WTC11 (cell line): ENCODE measurements around the gene CUL4A. TPM values are rescaled to one million over a fixed set of nuclear protein-coding genes. Genes with fewer than 3 reads are reported as not detected.

ENCODE experiments used
- ATAC-seq: fragments of 200-7000 bp; cut with Tn5 transposase; 2 replicates; pipeline ENCODE4 v1.10.0; 2021; ENCODE audit warnings: mild to moderate bottlenecking, moderate library complexity
- CTCF ChIA-PET: fragments of 300-600 bp; sonication (Branson Sonifier 250); formaldehyde crosslinking; loops from one replicate; lab custom pipeline; 2021; ENCODE audit warnings: antibody characterized with exemption; lab: Charles Lee
- POLR2A ChIA-PET: fragments of 350-600 bp; sonication (Branson Sonifier 250); formaldehyde crosslinking; loops from one replicate; lab custom pipeline; 2021; ENCODE audit warnings: antibody characterized with exemption; lab: Charles Lee
- DNase-seq: peaks from one replicate; pipeline ENCODE4 v3.0.0; 2021; ENCODE audit warnings: low spot score
- H3K27ac Mint-ChIP-seq: 2 replicates; pipeline ENCODE4 v1.8.0; 2021; ENCODE audit warnings: mixed read lengths
- H3K27me3 Mint-ChIP-seq: 2 replicates; pipeline ENCODE4 v1.8.0; 2021; ENCODE audit warnings: low read depth, mild to moderate bottlenecking, moderate library complexity, mixed read lengths
- H3K36me3 Mint-ChIP-seq: 2 replicates; pipeline ENCODE4 v1.8.0; 2021; ENCODE audit warnings: mixed read lengths
- H3K4me1 Mint-ChIP-seq: 2 replicates; pipeline ENCODE4 v1.8.0; 2022; ENCODE audit warnings: mixed read lengths
- H3K4me3 Mint-ChIP-seq: 2 replicates; pipeline ENCODE4 v1.8.0; 2021; ENCODE audit warnings: mild to moderate bottlenecking, moderate library complexity, mixed read lengths
- H3K9me3 Mint-ChIP-seq: 2 replicates; pipeline ENCODE4 v1.8.0; 2021; ENCODE audit warnings: mixed read lengths
- ATF3 ChIP-seq: sonication (generic); formaldehyde crosslinking; conservative IDR thresholded peaks from 2 replicates; pipeline ENCODE4 v1.8.1; 2022; ENCODE audit warnings: mild to moderate bottlenecking, missing genetic modification reagents
- CBFB ChIP-seq: sonication (generic); formaldehyde crosslinking; IDR thresholded peaks from 2 replicates; pipeline ENCODE4 v1.8.1; 2022; ENCODE audit warnings: mild to moderate bottlenecking, low read depth, missing genetic modification reagents
- EMX1 ChIP-seq: fragments of 250-450 bp; sonication (Bioruptor Pico); IDR thresholded peaks from 2 replicates; pipeline ENCODE4 v1.8.0; 2021; ENCODE audit warnings: mild to moderate bottlenecking
- ESRRA ChIP-seq: sonication (generic); formaldehyde crosslinking; IDR thresholded peaks from 2 replicates; pipeline ENCODE4 v1.8.1; 2022; ENCODE audit warnings: mild to moderate bottlenecking, missing genetic modification reagents, borderline replicate concordance
- FOXP4 ChIP-seq: sonication (generic); formaldehyde crosslinking; IDR thresholded peaks from 2 replicates; pipeline ENCODE4 v1.8.0; 2022; ENCODE audit warnings: mild to moderate bottlenecking, missing genetic modification reagents
- GRHL2 ChIP-seq: fragments of 250-450 bp; sonication (Bioruptor Pico); IDR thresholded peaks from 2 replicates; pipeline ENCODE4 v1.8.0; 2022; ENCODE audit warnings: mild to moderate bottlenecking, moderate library complexity; ENCODE audit not compliant: insufficient replicate concordance, severe bottlenecking
- HMGA2 ChIP-seq: fragments of 250-450 bp; sonication (Bioruptor Pico); IDR thresholded peaks from 2 replicates; pipeline ENCODE4 v1.4.0; 2021; ENCODE audit warnings: mild to moderate bottlenecking, moderate library complexity
- IRF2 ChIP-seq: sonication (generic); formaldehyde crosslinking; IDR thresholded peaks from 2 replicates; pipeline ENCODE4 v1.8.0; 2022; ENCODE audit warnings: low read depth, missing genetic modification reagents, borderline replicate concordance
- JAZF1 ChIP-seq: fragments of 250-450 bp; sonication (Bioruptor Pico); IDR thresholded peaks from 2 replicates; pipeline ENCODE4 v1.9.0; 2021; ENCODE audit warnings: moderate library complexity, mild to moderate bottlenecking, inconsistent platforms
- NFYB ChIP-seq: sonication (generic); formaldehyde crosslinking; conservative IDR thresholded peaks from 2 replicates; pipeline ENCODE4 v1.8.0; 2022; ENCODE audit warnings: low read depth, missing genetic modification reagents
- OVOL2 ChIP-seq: fragments of 250-450 bp; sonication (Bioruptor Pico); IDR thresholded peaks from 2 replicates; pipeline ENCODE4 v1.9.0; 2021; ENCODE audit warnings: mild to moderate bottlenecking, borderline replicate concordance
- PREB ChIP-seq: sonication (generic); formaldehyde crosslinking; IDR thresholded peaks from 2 replicates; pipeline ENCODE4 v1.8.1; 2022; ENCODE audit warnings: mild to moderate bottlenecking, missing genetic modification reagents, moderate library complexity, borderline replicate concordance
- RELA ChIP-seq: sonication (generic); formaldehyde crosslinking; IDR thresholded peaks from 2 replicates; pipeline ENCODE4 v1.8.1; 2022; ENCODE audit warnings: missing genetic modification reagents, mild to moderate bottlenecking, borderline replicate concordance
- SMAD4 ChIP-seq: sonication (generic); formaldehyde crosslinking; IDR thresholded peaks from 2 replicates; pipeline ENCODE4 v1.8.0; 2022; ENCODE audit warnings: mild to moderate bottlenecking, missing genetic modification reagents
- SP1 ChIP-seq: sonication (generic); formaldehyde crosslinking; conservative IDR thresholded peaks from 2 replicates; pipeline ENCODE4 v1.8.1; 2022; ENCODE audit warnings: missing genetic modification reagents
- ZNF121 ChIP-seq: sonication (generic); formaldehyde crosslinking; IDR thresholded peaks from 2 replicates; pipeline ENCODE4 v1.8.0; 2023; ENCODE audit warnings: missing genetic modification reagents
- ZNF219 ChIP-seq: sonication (generic); formaldehyde crosslinking; IDR thresholded peaks from 2 replicates; pipeline ENCODE4 v1.8.0; 2023; ENCODE audit warnings: missing genetic modification reagents, mild to moderate bottlenecking, borderline replicate concordance
- ZNF232 ChIP-seq: sonication (generic); formaldehyde crosslinking; IDR thresholded peaks from 2 replicates; pipeline ENCODE4 v1.8.0; 2022; ENCODE audit warnings: mild to moderate bottlenecking, missing genetic modification reagents
- ZNF423 ChIP-seq: fragments of 250-450 bp; sonication (Bioruptor Pico); IDR thresholded peaks from 2 replicates; pipeline ENCODE4 v2.1.2; 2022; ENCODE audit warnings: mild to moderate bottlenecking, moderate library complexity
- ZNF425 ChIP-seq: fragments of 250-450 bp; sonication (Bioruptor Pico); conservative IDR thresholded peaks from 2 replicates; pipeline ENCODE4 v1.9.0; 2021; ENCODE audit warnings: mild to moderate bottlenecking
- ZNF512 ChIP-seq: sonication (generic); formaldehyde crosslinking; IDR thresholded peaks from 2 replicates; pipeline ENCODE4 v1.8.1; 2022; ENCODE audit warnings: missing genetic modification reagents, borderline replicate concordance
- total RNA-seq: library from RNA; stranded (reverse); gene quantifications from 3 replicates; pipeline ENCODE4 v1.2.3, GENCODE V29; 2021

CUL4A gene
- total RNA-seq, 1 experiment from 2014 or later = 99.9 TPM

- H3K9me3 Mint-ChIP-seq = no peaks in the 10 kb centered on the region
- H3K4me1 Mint-ChIP-seq = no peaks in the 10 kb centered on the region
- TF ChIP-seq EMX1 (CRISPR knock-in tag) (no peak), GRHL2 (CRISPR knock-in tag) (no peak)
- DNase-seq (no peak), ATAC-seq (no peak)
- no peaks in the 10 kb centered on the region for H3K27me3 Mint-ChIP-seq
- H3K36me3 Mint-ChIP-seq = peaks cover 66% of the 10 kb centered on the region
- no peak overlapping the region for H3K27ac Mint-ChIP-seq
- ChIA-PET CTCF (no interaction called here), POLR2A (no interaction called here)
- H3K4me3 Mint-ChIP-seq = no peak overlapping the region
These were observed 12.3 kb upstream of the CUL4A start for GRCh38 chr13:113196970-113197737.

GRCh38 chr13:113201815-113202214 is 7.6 kb upstream of the CUL4A start:
- ChIA-PET POLR2A (no interaction called here), CTCF (no interaction called here)
- TF ChIP-seq PREB (CRISPR knock-in tag) = no peak
- no peak for TF ChIP-seq NFYB
- no peak for TF ChIP-seq HMGA2 (CRISPR knock-in tag)
- no peak for TF ChIP-seq FOXP4 (CRISPR knock-in tag)
- Mint-ChIP-seq H3K4me1 (peaks cover 16% of the 10 kb centered on the region), H3K36me3 (peaks cover 46% of the 10 kb centered on the region), H3K9me3 (no peaks in the 10 kb centered on the region), H3K4me3 (no peak overlapping the region), H3K27ac (no peak overlapping the region), H3K27me3 (no peaks in the 10 kb centered on the region)
- DNase-seq = no peak
- no peak for ATAC-seq

GRCh38 chr13:113202912-113203311 is 6.5 kb upstream of the CUL4A start:
- peak overlapping the region; percentile 74; the same call in 1 of the 2 replicates for H3K27ac Mint-ChIP-seq
- H3K9me3 Mint-ChIP-seq = no peaks in the 10 kb centered on the region
- H3K36me3 Mint-ChIP-seq = peaks cover 41% of the 10 kb centered on the region
- ATAC-seq = no peak
- ChIA-PET POLR2A (no interaction called here), CTCF (no interaction called here)
- no peaks in the 10 kb centered on the region for H3K27me3 Mint-ChIP-seq
- peaks cover 24% of the 10 kb centered on the region for H3K4me1 Mint-ChIP-seq
- TF ChIP-seq ESRRA (CRISPR knock-in tag) (no peak), ZNF232 (no peak), IRF2 (CRISPR knock-in tag) (no peak), RELA (CRISPR knock-in tag) (no peak), ZNF219 (CRISPR knock-in tag) (no peak), JAZF1 (CRISPR knock-in tag) (no peak), NFYB (no peak), ZNF512 (CRISPR knock-in tag) (no peak), ATF3 (no peak), ZNF425 (CRISPR knock-in tag) (no peak), ZNF121 (no peak), SMAD4 (CRISPR knock-in tag) (no peak), OVOL2 (no peak), FOXP4 (CRISPR knock-in tag) (no peak), SP1 (CRISPR knock-in tag) (no peak), ZNF423 (CRISPR knock-in tag) (no peak), CBFB (CRISPR knock-in tag) (no peak)
- H3K4me3 Mint-ChIP-seq = no peak overlapping the region
- no peak for DNase-seq
